Muscle of leg (tissue), 11 donors: ENCODE measurements around the gene HLCS. TPM values are rescaled to one million over a fixed set of nuclear protein-coding genes. Genes with fewer than 3 reads are reported as not detected.

ENCODE experiments used
- DNase-seq: peaks from one replicate; pipeline ENCODE4 v3.0.0; 2013
- H3K27ac ChIP-seq: one replicate; pipeline ENCODE4 v1.5.1; 2013; ENCODE audit warnings: mild to moderate bottlenecking, low read length, control low read depth
- H3K27me3 ChIP-seq: one replicate; pipeline ENCODE4 v1.6.1; 2013; ENCODE audit warnings: low read length; ENCODE audit not compliant: control insufficient read depth, insufficient read depth
- H3K36me3 ChIP-seq: one replicate; pipeline ENCODE4 v1.6.1; 2013; ENCODE audit warnings: low read length; ENCODE audit not compliant: control insufficient read depth, insufficient read depth
- H3K4me1 ChIP-seq: one replicate; pipeline ENCODE4 v1.6.1; 2013; ENCODE audit warnings: low read length; ENCODE audit not compliant: control insufficient read depth, insufficient read depth
- H3K4me3 ChIP-seq: one replicate; pipeline ENCODE4 v1.5.1; 2013; ENCODE audit warnings: low read length, control low read depth
- H3K9me3 ChIP-seq: replicated peaks from 2 replicates; pipeline ENCODE4 v1.6.1; 2013; ENCODE audit warnings: low read depth, low read length; ENCODE audit not compliant: control insufficient read depth
- WGBS: methylation state at CpG from one replicate; pipeline ENCODE4 v1.1.5; 2013; ENCODE audit warnings: missing lambda C conversion rate; ENCODE audit not compliant: insufficient coverage; 5-methylcytosine and 5-hydroxymethylcytosine counted together
- polyA plus RNA-seq, 8 donors: library from polyadenylated mRNA; unstranded; fragments of 120-200 nt; gene quantifications; one replicate each; pipeline versions ENCODE4 v1.2.1 to v1.2.3, GENCODE V29; 2013; ENCODE audit warnings: inconsistent platforms in 1 of 8, low replicate concordance in 1 of 8; ENCODE audit not compliant: insufficient read length in 8 of 8, insufficient read depth in 1 of 8
- total RNA-seq: library from RNA; stranded (reverse); fragments of 120-200 nt; gene quantifications from one replicate; pipeline ENCODE4 v1.2.4, GENCODE V29; 2013

The HLCS gene
- total and polyA plus RNA-seq, 9 donors, result 8.4 to 13.4 (median 12.9) TPM

- 72% methylated on average over 16 of the region's 18 CpGs for WGBS
- Histone ChIP-seq H3K27ac (peak overlapping the region; percentile 1), H3K9me3 (no peaks in the 10 kb centered on the region), H3K4me3 (no peak overlapping the region), H3K4me1 (peaks cover 10% of the 10 kb centered on the region), H3K27me3 (peaks cover 25% of the 10 kb centered on the region), H3K36me3 (no peaks in the 10 kb centered on the region)
- DNase-seq, result peak; percentile 53
Observed at GRCh38 chr21:36718951-36719501, 247.4 kb downstream of the HLCS start.

GRCh38 chr21:36717976-36718375 lies 248.5 kb downstream of the HLCS start:
- Histone ChIP-seq H3K27ac (no peak overlapping the region), H3K4me1 (peaks cover 10% of the 10 kb centered on the region), H3K4me3 (no peak overlapping the region), H3K27me3 (peaks cover 25% of the 10 kb centered on the region), H3K9me3 (no peaks in the 10 kb centered on the region), H3K36me3 (no peaks in the 10 kb centered on the region)
- WGBS, result 77% methylated on average over 4 of the region's 6 CpGs
- DNase-seq, result no peak

DNA sequence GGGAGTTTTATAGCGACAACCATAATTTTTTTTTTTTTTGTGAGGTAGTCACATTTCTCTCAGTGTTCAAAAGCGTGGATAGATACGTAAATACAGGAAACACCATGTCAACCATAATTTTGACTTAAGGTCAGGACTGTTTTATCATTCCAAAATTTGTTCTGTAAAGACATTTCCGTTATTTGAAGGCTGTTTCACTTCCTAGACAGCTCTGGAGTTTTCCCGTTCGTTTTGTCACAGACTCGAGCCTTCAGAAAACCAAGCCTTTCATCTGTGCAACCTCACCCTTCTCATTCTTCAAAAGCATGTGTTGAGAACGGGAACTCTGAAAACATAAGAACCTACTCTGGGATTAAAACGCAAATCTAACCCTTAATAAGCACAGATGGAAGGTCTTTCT lies 249.6 kb downstream of the HLCS start:
- H3K36me3 ChIP-seq, result peaks cover 2% of the 10 kb centered on the region
- DNase-seq, result no peak
- H3K27me3 ChIP-seq, result peaks cover 29% of the 10 kb centered on the region
- H3K27ac ChIP-seq, result no peak overlapping the region
- 57% methylated on average over 1 of the region's 9 CpGs for WGBS
- H3K4me1 ChIP-seq, result peaks cover 10% of the 10 kb centered on the region
- H3K9me3 ChIP-seq, result no peaks in the 10 kb centered on the region
- no peak overlapping the region for H3K4me3 ChIP-seq

GRCh38 chr21:36716387-36716786 lies 250.1 kb downstream of the HLCS start:
- DNase-seq, result no peak
- peaks cover 29% of the 10 kb centered on the region for H3K27me3 ChIP-seq
- H3K36me3 ChIP-seq, result peaks cover 2% of the 10 kb centered on the region
- H3K9me3 ChIP-seq, result no peaks in the 10 kb centered on the region
- H3K27ac ChIP-seq, result no peak overlapping the region
- no CpG with 5 or more reads among the region's 2 CpGs for WGBS
- peaks cover 10% of the 10 kb centered on the region for H3K4me1 ChIP-seq
- no peak overlapping the region for H3K4me3 ChIP-seq

- Histone ChIP-seq H3K4me1 (peaks cover 12% of the 10 kb centered on the region), H3K27ac (no peak overlapping the region), H3K36me3 (peaks cover 2% of the 10 kb centered on the region), H3K4me3 (no peak overlapping the region), H3K9me3 (no peaks in the 10 kb centered on the region), H3K27me3 (peaks cover 41% of the 10 kb centered on the region)
- DNase-seq, result no peak
- 100% methylated on average over 1 of the region's 3 CpGs for WGBS
Observed at GRCh38 chr21:36713746-36714145, 252.7 kb downstream of the HLCS start.

GRCh38 chr21:36710729-36711048 lies 255.8 kb downstream of the HLCS start:
- H3K27me3 ChIP-seq, result peaks cover 66% of the 10 kb centered on the region
- 15% methylated on average over 7 of the region's 13 CpGs for WGBS

GRCh38 chr21:36709868-36710728 lies 256.4 kb downstream of the HLCS start:
- H3K27ac ChIP-seq, result no peak overlapping the region
- WGBS, result 14% methylated on average over 30 of the region's 38 CpGs
- H3K9me3 ChIP-seq, result no peaks in the 10 kb centered on the region
- H3K4me3 ChIP-seq, result no peak overlapping the region
- peaks cover 2% of the 10 kb centered on the region for H3K36me3 ChIP-seq
- peaks cover 72% of the 10 kb centered on the region for H3K27me3 ChIP-seq
- DNase-seq, result no peak
- peaks cover 31% of the 10 kb centered on the region for H3K4me1 ChIP-seq

More at GRCh38 chr21:36710729-36711048, 255.8 kb downstream of the HLCS start:
- Histone ChIP-seq H3K27ac (no peak overlapping the region), H3K4me1 (peaks cover 30% of the 10 kb centered on the region), H3K4me3 (no peak overlapping the region), H3K36me3 (peaks cover 2% of the 10 kb centered on the region), H3K9me3 (no peaks in the 10 kb centered on the region)
- DNase-seq, result no peak

GRCh38 chr21:36709030-36709867 lies 257.2 kb downstream of the HLCS start:
- H3K27ac ChIP-seq, result no peak overlapping the region
- no peak for DNase-seq
- 16% methylated on average over 47 of the region's 55 CpGs for WGBS
- peaks cover 38% of the 10 kb centered on the region for H3K4me1 ChIP-seq
- H3K4me3 ChIP-seq, result no peak overlapping the region
- H3K27me3 ChIP-seq, result peaks cover 74% of the 10 kb centered on the region
- peaks cover 2% of the 10 kb centered on the region for H3K36me3 ChIP-seq
- no peaks in the 10 kb centered on the region for H3K9me3 ChIP-seq

- Histone ChIP-seq H3K4me1 (peaks cover 38% of the 10 kb centered on the region), H3K36me3 (peaks cover 2% of the 10 kb centered on the region), H3K9me3 (no peaks in the 10 kb centered on the region), H3K4me3 (no peak overlapping the region), H3K27me3 (peaks cover 82% of the 10 kb centered on the region), H3K27ac (no peak overlapping the region)
- 5% methylated on average over 35 of the region's 44 CpGs for WGBS
- no peak for DNase-seq
Observed at GRCh38 chr21:36708286-36709029, 258.0 kb downstream of the HLCS start.
